ENCODE data around the gene LMO1.

GRCh38 chr11:8291421-8292350 lies 28.0 kb upstream of the LMO1 start:
- TF ChIP-seq CTCF (IDR thresholded peaks at IDR 0.05) (no peak), ZFX (IDR thresholded peaks at IDR 0.05; ENCODE audit: borderline replicate concordance) (no peak)

Measured in 22Rv1 (cell line).